Cardiac muscle cell (in vitro differentiated cells and primary cell): ENCODE measurements around the gene TTC28. TPM values are rescaled to one million over a fixed set of nuclear protein-coding genes. Genes with fewer than 3 reads are reported as not detected.
"Not testable (repeated sequence)": the region's sequence is repeated elsewhere in the genome, so short reads cannot be mapped to it uniquely, and the experiment has no call there.

Experiments
- DNase-seq, 2 donors: peaks; one replicate each; pipeline versions ENCODE4 v3.0.0 to v3.0.0-alpha.2; 2010 to 2017; ENCODE audit warnings: low read depth in 1 of 2, low spot score in 1 of 2
- H3K27ac ChIP-seq: fragments of 200-600 bp; sonication (generic); 2 replicates; pipeline ENCODE4 v1.5.1; 2016
- H3K27me3 ChIP-seq: fragments of 200-600 bp; sonication (generic); 2 replicates; pipeline ENCODE4 v1.6.0; 2016; ENCODE audit warnings: control low read depth
- H3K36me3 ChIP-seq: fragments of 200-600 bp; sonication (generic); 2 replicates; pipeline ENCODE4 v1.5.1; 2016; ENCODE audit warnings: control low read depth
- H3K4me1 ChIP-seq: fragments of 200-600 bp; sonication (generic); 2 replicates; pipeline ENCODE4 v1.8.1; 2017; ENCODE audit warnings: low read depth, mild to moderate bottlenecking, mixed run types
- H3K4me3 ChIP-seq: fragments of 200-600 bp; sonication (generic); 2 replicates; pipeline ENCODE4 v1.5.1; 2016; ENCODE audit warnings: mild to moderate bottlenecking
- H3K9me3 ChIP-seq: fragments of 200-600 bp; sonication (generic); 2 replicates; pipeline ENCODE4 v1.5.1; 2017; ENCODE audit warnings: low read depth, mild to moderate bottlenecking, control low read depth
- polyA plus RNA-seq: library from polyadenylated mRNA; unstranded; fragments of >200 nt; fragmentation: Nextera tagmentation; extraction: Ambion mirVana; gene quantifications from 2 replicates; pipeline ENCODE4 v1.2.1, GENCODE V29; 2016
- total RNA-seq: library from RNA; depleted of rRNA; stranded (reverse); fragments of >200 nt; gene quantifications from 2 replicates; pipeline ENCODE4 v1.2.3, GENCODE V29; 2016
- TF ChIP-seq, protein P1 (sequence below): IDR thresholded peaks from 2 replicates; pipeline ENCODE4 v1.5.1; 2012; ENCODE audit warnings: low read depth, mild to moderate bottlenecking, low read length

The TTC28 gene
- total RNA-seq (57.5 and 109 TPM in 2 replicates), polyA plus RNA-seq (27.3 and 35.2 TPM in 2 replicates)

GRCh38 chr22:28679611-28680287 is at the start of gene TTC28:
Gene TTC28 (minus strand): TSS chr22:28679840. CDS start chr22:28679723, 117 bp downstream.
- peak within 1 kb of the TSS; percentile 52 for H3K27ac ChIP-seq
- H3K4me3 ChIP-seq: peak within 1 kb of the TSS; percentile 90
- H3K27me3 ChIP-seq, H3K9me3 ChIP-seq, H3K4me1 ChIP-seq, H3K36me3 ChIP-seq: not testable (repeated sequence)
- peak; percentile 90 to 91 for DNase-seq

GRCh38 chr22:28728621-28729313 is 49.1 kb upstream of the TTC28 start:
- no peak overlapping the region for H3K27ac ChIP-seq
- TF ChIP-seq, protein P1, sequence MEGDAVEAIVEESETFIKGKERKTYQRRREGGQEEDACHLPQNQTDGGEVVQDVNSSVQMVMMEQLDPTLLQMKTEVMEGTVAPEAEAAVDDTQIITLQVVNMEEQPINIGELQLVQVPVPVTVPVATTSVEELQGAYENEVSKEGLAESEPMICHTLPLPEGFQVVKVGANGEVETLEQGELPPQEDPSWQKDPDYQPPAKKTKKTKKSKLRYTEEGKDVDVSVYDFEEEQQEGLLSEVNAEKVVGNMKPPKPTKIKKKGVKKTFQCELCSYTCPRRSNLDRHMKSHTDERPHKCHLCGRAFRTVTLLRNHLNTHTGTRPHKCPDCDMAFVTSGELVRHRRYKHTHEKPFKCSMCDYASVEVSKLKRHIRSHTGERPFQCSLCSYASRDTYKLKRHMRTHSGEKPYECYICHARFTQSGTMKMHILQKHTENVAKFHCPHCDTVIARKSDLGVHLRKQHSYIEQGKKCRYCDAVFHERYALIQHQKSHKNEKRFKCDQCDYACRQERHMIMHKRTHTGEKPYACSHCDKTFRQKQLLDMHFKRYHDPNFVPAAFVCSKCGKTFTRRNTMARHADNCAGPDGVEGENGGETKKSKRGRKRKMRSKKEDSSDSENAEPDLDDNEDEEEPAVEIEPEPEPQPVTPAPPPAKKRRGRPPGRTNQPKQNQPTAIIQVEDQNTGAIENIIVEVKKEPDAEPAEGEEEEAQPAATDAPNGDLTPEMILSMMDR: no peak

DNA sequence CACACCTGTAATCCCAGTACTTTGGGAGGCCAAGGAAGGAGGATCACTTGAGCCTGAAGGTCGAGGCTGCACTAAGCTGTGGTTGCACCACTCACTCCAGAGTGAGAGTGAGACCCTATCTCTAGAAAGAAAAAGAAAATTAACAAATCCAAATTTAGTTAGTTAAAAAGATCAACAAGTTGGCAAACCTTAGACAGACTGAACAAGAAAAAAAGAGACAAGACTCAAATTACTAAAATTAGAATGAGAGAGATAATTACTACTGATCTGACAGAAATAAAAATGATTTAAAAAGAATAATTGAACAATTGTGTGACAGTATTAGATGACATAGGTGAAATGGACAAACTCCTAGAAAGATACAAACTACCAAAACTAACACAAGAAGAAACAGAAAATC is 48.4 kb upstream of the TTC28 start:
- DNase-seq: no peak
- H3K27ac ChIP-seq: no peak overlapping the region
- TF ChIP-seq, protein P1: no peak
- H3K4me3 ChIP-seq: no peak overlapping the region
- H3K9me3 ChIP-seq: no peaks in the 10 kb centered on the region
- no peaks in the 10 kb centered on the region for H3K36me3 ChIP-seq
- H3K4me1 ChIP-seq: no peaks in the 10 kb centered on the region
- no peaks in the 10 kb centered on the region for H3K27me3 ChIP-seq

More at GRCh38 chr22:28728621-28729313, 49.1 kb upstream of the TTC28 start:
- H3K36me3 ChIP-seq: peaks cover 2% of the 10 kb centered on the region
- DNase-seq: no peak
- H3K4me1 ChIP-seq: no peaks in the 10 kb centered on the region
- no peaks in the 10 kb centered on the region for H3K9me3 ChIP-seq
- no peak overlapping the region for H3K4me3 ChIP-seq
- H3K27me3 ChIP-seq: no peaks in the 10 kb centered on the region

- H3K4me3 ChIP-seq: no peak overlapping the region
- H3K9me3 ChIP-seq: no peaks in the 10 kb centered on the region
- H3K4me1 ChIP-seq: no peaks in the 10 kb centered on the region
- TF ChIP-seq, protein P1: no peak
- H3K27ac ChIP-seq: no peak overlapping the region
- no peaks in the 10 kb centered on the region for H3K36me3 ChIP-seq
- no peaks in the 10 kb centered on the region for H3K27me3 ChIP-seq
- DNase-seq: no peak
These were observed 38.4 kb upstream of the TTC28 start for GRCh38 chr22:28718044-28718443.

GRCh38 chr22:28716686-28717085 is 37.0 kb upstream of the TTC28 start:
- Histone ChIP-seq H3K27me3 (no peaks in the 10 kb centered on the region), H3K9me3 (no peaks in the 10 kb centered on the region), H3K4me1 (no peaks in the 10 kb centered on the region), H3K4me3 (no peak overlapping the region), H3K36me3 (no peaks in the 10 kb centered on the region), H3K27ac (no peak overlapping the region)
- TF ChIP-seq, protein P1: no peak
- DNase-seq: no peak

DNA sequence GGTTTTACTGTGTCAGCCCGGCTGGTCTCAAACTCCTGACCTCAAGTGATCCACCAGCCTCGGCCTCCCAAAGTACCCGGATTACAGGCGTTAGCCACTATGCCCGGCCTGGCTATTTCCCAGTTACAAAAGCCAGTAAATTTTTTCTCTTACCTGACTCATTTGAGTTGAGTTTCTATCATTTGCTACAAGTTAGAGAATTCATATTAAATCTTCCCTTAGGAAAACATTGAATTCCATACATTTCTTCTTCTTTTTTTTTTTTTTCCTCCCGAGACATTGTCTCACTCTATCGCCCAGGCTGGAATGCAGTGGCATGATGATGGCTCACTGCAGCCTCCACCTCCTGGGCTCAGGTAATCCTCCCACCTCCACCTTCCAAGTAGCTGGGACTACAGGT is 36.0 kb upstream of the TTC28 start:
- Histone ChIP-seq H3K9me3 (no peaks in the 10 kb centered on the region), H3K27me3 (no peaks in the 10 kb centered on the region), H3K4me3 (no peak overlapping the region), H3K27ac (no peak overlapping the region), H3K4me1 (no peaks in the 10 kb centered on the region), H3K36me3 (no peaks in the 10 kb centered on the region)
- TF ChIP-seq, protein P1: no peak
- DNase-seq: no peak
